Activated naive CD8-positive, alpha-beta T cell treated with anti-CD3 and anti-CD28 coated beads, Interleukin-2, amount 10 ng/mL, durations not matched to agents 7 days and 5 days (primary cell): ENCODE data around the gene NEURL2. TPM values are rescaled to one million over a fixed set of nuclear protein-coding genes. Genes with fewer than 3 reads are reported as not detected.
"Not testable (repeated sequence)": the region's sequence is repeated elsewhere in the genome, so short reads cannot be mapped to it uniquely, and the experiment has no call there.

Experiments used
- ATAC-seq: fragments of 150-1000 bp; cut with Tn5 transposase; one replicate; pipeline ENCODE4 v1.10.0; 2021; ENCODE audit warnings: low read depth, moderate library complexity
- POLR2A ChIA-PET: fragments of 350-600 bp; sonication (Branson Sonifier 250); formaldehyde crosslinking; loops from one replicate; lab custom pipeline; 2021; ENCODE audit warnings: antibody characterized with exemption; lab: Charles Lee
- DNase-seq: peaks from one replicate; pipeline ENCODE4 v3.0.0; 2021
- H3K27ac Mint-ChIP-seq: one replicate; pipeline ENCODE4 v1.8.0; 2022; ENCODE audit warnings: mild to moderate bottlenecking, mixed read lengths
- H3K27me3 Mint-ChIP-seq: one replicate; pipeline ENCODE4 v1.8.0; 2022; ENCODE audit warnings: mild to moderate bottlenecking, moderate library complexity, mixed read lengths
- H3K36me3 Mint-ChIP-seq: one replicate; pipeline ENCODE4 v1.8.0; 2021; ENCODE audit warnings: mild to moderate bottlenecking, mixed read lengths
- H3K4me1 Mint-ChIP-seq: one replicate; pipeline ENCODE4 v1.8.0; 2021; ENCODE audit warnings: mixed read lengths
- H3K4me3 Mint-ChIP-seq: one replicate; pipeline ENCODE4 v1.8.0; 2022; ENCODE audit warnings: mild to moderate bottlenecking, moderate library complexity, mixed read lengths
- H3K9me3 Mint-ChIP-seq: one replicate; pipeline ENCODE4 v1.8.0; 2021; ENCODE audit warnings: mixed read lengths
- total RNA-seq, 2 experiments: library from RNA; stranded (reverse); gene quantifications; one replicate each; pipeline ENCODE4 v1.2.3, GENCODE V29; 2021

Gene NEURL2
- total RNA-seq, 2 experiments from 2014 or later: 3.9 to 5.3 TPM

- H3K36me3 Mint-ChIP-seq: no peaks in the 10 kb centered on the region
- H3K27ac Mint-ChIP-seq: no peak overlapping the region
- DNase-seq (no peak), ATAC-seq (no peak)
- H3K27me3 Mint-ChIP-seq: no peaks in the 10 kb centered on the region
- no peaks in the 10 kb centered on the region for H3K4me1 Mint-ChIP-seq
- H3K4me3 Mint-ChIP-seq: no peak overlapping the region
- POLR2A ChIA-PET: interaction anchor here (1.1 to 1.9 kb wide), 2 partner anchors 10 to 13 kb away, joined by 3 to 4 read pairs; no protein-coding TSS in a partner anchor
- H3K9me3 Mint-ChIP-seq: no peaks in the 10 kb centered on the region
These were observed 11.2 kb upstream of the NEURL2 start for GRCh38 chr20:45902199-45902701.

DNA sequence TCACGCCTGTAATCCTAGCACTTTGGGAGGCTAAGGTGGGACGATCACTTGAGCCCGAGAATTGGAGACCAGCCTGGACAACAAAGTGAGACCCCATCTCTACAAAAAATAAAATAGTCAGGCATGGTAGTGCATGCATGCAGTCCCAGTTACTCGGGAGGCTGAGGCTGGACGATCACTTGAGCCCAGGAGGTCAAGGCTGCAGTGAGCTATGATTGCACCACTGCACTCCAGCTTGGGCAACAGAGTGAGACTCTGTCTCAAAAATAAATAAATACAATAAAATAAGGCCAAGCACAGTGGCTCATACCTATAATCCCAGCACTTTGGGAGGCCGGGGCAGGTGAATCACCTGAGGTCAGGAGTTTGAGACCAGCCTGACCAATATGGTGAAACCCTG lies 10.3 kb upstream of the NEURL2 start:
- not testable (repeated sequence) for ATAC-seq, H3K4me1 Mint-ChIP-seq, H3K9me3 Mint-ChIP-seq, H3K36me3 Mint-ChIP-seq, H3K27ac Mint-ChIP-seq, H3K4me3 Mint-ChIP-seq, DNase-seq, H3K27me3 Mint-ChIP-seq
- POLR2A ChIA-PET: interaction anchor here (1.1 to 1.9 kb wide), 2 partner anchors 9 to 12 kb away, joined by 3 to 4 read pairs; no protein-coding TSS in a partner anchor

- H3K4me1 Mint-ChIP-seq: no peaks in the 10 kb centered on the region
- H3K9me3 Mint-ChIP-seq: no peaks in the 10 kb centered on the region
- no peaks in the 10 kb centered on the region for H3K27me3 Mint-ChIP-seq
- H3K27ac Mint-ChIP-seq: no peak overlapping the region
- H3K36me3 Mint-ChIP-seq: no peaks in the 10 kb centered on the region
- DNase-seq (no peak), ATAC-seq (no peak)
- no peak overlapping the region for H3K4me3 Mint-ChIP-seq
- POLR2A ChIA-PET: interaction anchor here (0.7 kb wide), 1 partner anchor 10 kb away, joined by 4 read pairs; no protein-coding TSS in a partner anchor
These were observed 8.2 kb upstream of the NEURL2 start for GRCh38 chr20:45899046-45899835.

- no peaks in the 10 kb centered on the region for H3K27me3 Mint-ChIP-seq
- no peak overlapping the region for H3K4me3 Mint-ChIP-seq
- POLR2A ChIA-PET: no interaction called here
- no peaks in the 10 kb centered on the region for H3K9me3 Mint-ChIP-seq
- DNase-seq (no peak), ATAC-seq (no peak)
- no peaks in the 10 kb centered on the region for H3K36me3 Mint-ChIP-seq
- H3K4me1 Mint-ChIP-seq: peaks cover 4% of the 10 kb centered on the region
- no peak overlapping the region for H3K27ac Mint-ChIP-seq
These were observed 7.3 kb upstream of the NEURL2 start for GRCh38 chr20:45898285-45898684.

GRCh38 chr20:45897692-45898091 lies 6.7 kb upstream of the NEURL2 start:
- peaks cover 9% of the 10 kb centered on the region for H3K4me1 Mint-ChIP-seq
- H3K4me3 Mint-ChIP-seq: no peak overlapping the region
- H3K9me3 Mint-ChIP-seq: no peaks in the 10 kb centered on the region
- H3K27me3 Mint-ChIP-seq: no peaks in the 10 kb centered on the region
- H3K36me3 Mint-ChIP-seq: peaks cover 1% of the 10 kb centered on the region
- no peak for ATAC-seq
- no peak for DNase-seq
- H3K27ac Mint-ChIP-seq: no peak overlapping the region
- POLR2A ChIA-PET: interaction anchor here (1.7 kb wide), 1 partner anchor 17 kb away, joined by 5 read pairs; the partner anchor contains the start of gene ZSWIM1

- ATAC-seq (no peak), DNase-seq (no peak)
- POLR2A ChIA-PET: interaction anchor here (0.6 to 1.7 kb wide), 2 partner anchors 16 to 18 kb away, joined by 3 to 5 read pairs; partner anchors contain the start of gene ZSWIM1
- no peaks in the 10 kb centered on the region for H3K27me3 Mint-ChIP-seq
- peaks cover 13% of the 10 kb centered on the region for H3K4me1 Mint-ChIP-seq
- H3K4me3 Mint-ChIP-seq: no peak overlapping the region
- no peaks in the 10 kb centered on the region for H3K9me3 Mint-ChIP-seq
- H3K36me3 Mint-ChIP-seq: peaks cover 1% of the 10 kb centered on the region
- no peak overlapping the region for H3K27ac Mint-ChIP-seq
These were observed 6.3 kb upstream of the NEURL2 start for GRCh38 chr20:45897289-45897688.

GRCh38 chr20:45896641-45897161 lies 5.7 kb upstream of the NEURL2 start:
- H3K27ac Mint-ChIP-seq: no peak overlapping the region
- H3K9me3 Mint-ChIP-seq: no peaks in the 10 kb centered on the region
- ATAC-seq (no peak), DNase-seq (no peak)
- POLR2A ChIA-PET: interaction anchor here (0.6 to 1.7 kb wide), 2 partner anchors 16 to 19 kb away, joined by 3 to 5 read pairs; partner anchors contain the start of gene ZSWIM1
- H3K36me3 Mint-ChIP-seq: peaks cover 1% of the 10 kb centered on the region
- H3K27me3 Mint-ChIP-seq: no peaks in the 10 kb centered on the region
- peaks cover 17% of the 10 kb centered on the region for H3K4me1 Mint-ChIP-seq
- no peak overlapping the region for H3K4me3 Mint-ChIP-seq

DNA sequence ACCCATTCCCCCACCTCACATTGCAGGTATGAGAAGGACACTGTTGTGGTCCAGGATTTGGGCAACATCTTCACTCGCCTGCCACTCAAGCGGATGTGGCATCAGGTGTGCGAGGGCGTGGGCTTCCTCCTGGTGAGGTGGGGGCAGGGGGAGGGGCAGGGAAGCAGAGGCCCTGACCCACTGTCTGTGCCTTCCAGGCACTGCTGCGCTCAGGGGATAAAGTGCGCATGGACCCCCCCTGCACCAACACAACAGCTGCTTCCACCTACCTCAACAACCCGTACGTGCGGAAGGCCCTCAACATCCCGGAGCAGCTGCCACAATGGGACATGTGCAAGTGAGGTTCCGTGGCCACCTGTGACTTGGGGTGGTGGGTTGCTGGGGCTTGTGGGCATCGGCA lies 3.8 kb upstream of the NEURL2 start:
- POLR2A ChIA-PET: interaction anchor here (0.8 to 5.5 kb wide), 2 partner anchors 14 to 40 kb away, joined by 3 to 43 read pairs; partner anchors contain the start of gene PCIF1
- no peak overlapping the region for H3K27ac Mint-ChIP-seq
- DNase-seq (no peak), ATAC-seq (no peak)
- H3K4me1 Mint-ChIP-seq: peaks cover 22% of the 10 kb centered on the region
- H3K36me3 Mint-ChIP-seq: peaks cover 1% of the 10 kb centered on the region
- H3K9me3 Mint-ChIP-seq: no peaks in the 10 kb centered on the region
- no peaks in the 10 kb centered on the region for H3K27me3 Mint-ChIP-seq
- H3K4me3 Mint-ChIP-seq: no peak overlapping the region

DNA sequence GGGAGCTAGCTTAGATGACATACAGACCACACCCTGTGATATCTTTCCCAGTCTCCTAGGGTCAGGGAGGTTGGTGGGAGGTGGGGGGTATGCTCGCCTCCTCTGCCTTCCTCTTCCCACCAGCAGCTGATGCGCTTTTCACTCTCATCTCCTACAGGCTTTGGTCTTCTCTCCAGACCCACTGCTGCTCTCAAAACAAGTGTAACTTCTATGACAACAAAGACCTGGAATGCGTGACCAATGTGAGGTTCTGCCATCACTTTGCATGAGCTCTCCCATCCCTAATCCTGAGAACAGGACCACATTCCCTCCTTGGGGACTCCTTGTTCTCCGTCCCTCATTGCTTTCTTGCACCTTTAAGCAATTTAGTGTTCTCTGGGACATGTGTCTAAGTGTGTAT lies 2.8 kb upstream of the NEURL2 start:
- Mint-ChIP-seq H3K4me3 (no peak overlapping the region), H3K36me3 (peaks cover 1% of the 10 kb centered on the region), H3K4me1 (peaks cover 25% of the 10 kb centered on the region), H3K27ac (peak overlapping the region; percentile 9), H3K9me3 (no peaks in the 10 kb centered on the region), H3K27me3 (no peaks in the 10 kb centered on the region)
- DNase-seq (no peak), ATAC-seq (no peak)
- POLR2A ChIA-PET: interaction anchor here (0.7 to 5.5 kb wide), 2 partner anchors 12 to 41 kb away, joined by 3 to 43 read pairs; partner anchors contain the start of gene PCIF1

DNA sequence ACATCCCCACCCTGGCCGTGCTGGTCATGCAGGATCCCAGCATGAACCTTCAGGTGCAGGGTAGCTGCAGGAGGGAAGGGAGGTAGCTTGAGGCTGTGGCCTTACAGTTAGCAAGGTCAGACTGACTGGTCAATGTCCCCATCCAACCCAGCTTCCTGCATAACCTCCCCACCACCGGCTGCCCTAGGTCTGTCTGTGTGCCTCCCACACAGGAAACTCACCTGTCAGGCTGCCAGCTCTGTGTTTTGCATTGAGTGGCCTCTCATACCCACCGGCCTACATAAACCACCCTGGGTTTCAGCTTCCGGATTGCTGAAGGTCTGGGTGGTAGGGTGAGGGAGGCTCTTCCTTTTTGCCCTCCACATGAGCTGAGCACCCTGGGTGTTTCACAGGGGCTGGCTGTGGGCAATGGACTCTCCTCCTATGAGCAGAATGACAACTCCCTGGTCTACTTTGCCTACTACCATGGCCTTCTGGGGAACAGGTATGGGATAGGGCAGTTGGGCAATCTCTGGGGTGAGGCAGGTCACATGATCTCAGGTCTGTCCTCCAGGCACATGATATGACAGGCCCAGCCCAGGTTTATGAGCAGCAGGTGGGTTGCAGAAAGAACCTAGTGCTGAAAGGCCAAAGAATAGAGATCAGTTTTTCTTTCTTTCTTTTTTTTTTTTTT lies 2.0 kb upstream of the NEURL2 start:
- POLR2A ChIA-PET: interaction anchor here (0.6 to 5.5 kb wide), 7 partner anchors 9 to 922 kb away, joined by 3 to 43 read pairs (median 4); partner anchors contain the start of genes PCIF1 and ZSWIM1
- ATAC-seq: no peak
- Mint-ChIP-seq H3K27me3 (no peaks in the 10 kb centered on the region), H3K36me3 (peaks cover 1% of the 10 kb centered on the region), H3K4me3 (peak overlapping the region; percentile 92), H3K27ac (peak overlapping the region; percentile 56), H3K9me3 (no peaks in the 10 kb centered on the region), H3K4me1 (peaks cover 26% of the 10 kb centered on the region)
- DNase-seq: no peak

DNA sequence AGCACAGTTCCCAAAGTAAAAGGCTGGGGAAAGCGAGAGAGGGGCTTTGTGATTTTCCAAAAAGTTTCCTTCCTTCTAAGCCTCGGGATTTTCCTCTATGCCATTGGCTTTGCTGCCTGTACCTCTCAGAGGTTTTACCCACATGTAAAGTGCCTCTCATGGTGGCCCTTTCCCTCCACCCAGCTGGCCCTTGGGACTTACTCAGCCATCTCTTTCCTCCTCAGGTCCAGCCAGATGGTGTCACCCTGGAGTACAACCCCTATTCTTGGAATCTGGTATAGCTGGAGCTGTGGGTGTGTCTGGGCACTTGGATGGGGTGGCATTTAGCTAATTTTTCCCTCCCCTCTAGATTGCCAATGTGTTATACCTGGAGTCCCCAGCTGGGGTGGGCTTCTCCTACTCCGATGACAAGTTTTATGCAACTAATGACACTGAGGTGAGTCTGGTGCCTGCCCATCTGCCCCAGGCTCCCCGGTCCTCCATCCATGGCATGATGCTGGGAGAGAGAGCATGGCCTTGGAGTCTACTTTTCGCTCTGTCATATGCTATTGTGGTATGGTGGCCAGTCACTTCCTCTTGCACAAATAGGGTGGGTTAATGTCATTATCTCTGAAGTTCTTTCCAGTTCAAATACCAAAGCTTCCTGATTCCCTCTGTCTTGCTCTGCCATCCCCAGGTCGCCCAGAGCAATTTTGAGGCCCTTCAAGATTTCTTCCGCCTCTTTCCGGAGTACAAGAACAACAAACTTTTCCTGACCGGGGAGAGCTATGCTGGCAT lies 1.2 kb upstream of the NEURL2 start:
- peaks cover 26% of the 10 kb centered on the region for H3K4me1 Mint-ChIP-seq
- peaks cover 1% of the 10 kb centered on the region for H3K36me3 Mint-ChIP-seq
- DNase-seq (no peak), ATAC-seq (no peak)
- no peaks in the 10 kb centered on the region for H3K9me3 Mint-ChIP-seq
- peak overlapping the region; percentile 92 for H3K4me3 Mint-ChIP-seq
- no peaks in the 10 kb centered on the region for H3K27me3 Mint-ChIP-seq
- peak overlapping the region; percentile 74 for H3K27ac Mint-ChIP-seq
- POLR2A ChIA-PET: interaction anchor here (1.1 to 5.5 kb wide), 6 partner anchors 10 to 43 kb away, joined by 4 to 43 read pairs (median 8); partner anchors contain the start of genes PCIF1 and ZSWIM1
